Right lobe of liver (tissue), 6 donors: Measurements from ENCODE around the gene CPNE2. TPM values are rescaled to one million over a fixed set of nuclear protein-coding genes. Genes with fewer than 3 reads are reported as not detected.

Experiments used
- ATAC-seq, 4 donors: fragments of 200-7000 bp; cut with Tn5 transposase; one replicate each; pipeline ENCODE4 v1.9.1; 2020; ENCODE audit warnings: mild to moderate bottlenecking in 4 of 4, moderate library complexity in 4 of 4
- DNase-seq, 3 donors: peaks; one replicate each; pipeline ENCODE4 v3.0.0-alpha.2; 2020
- H3K27ac ChIP-seq, 3 donors: fragments of 200-600 bp; one replicate each; pipeline ENCODE4 v1.8.0; 2022
- H3K27me3 ChIP-seq, 2 donors: fragments of 200-600 bp; one replicate each; pipeline ENCODE4 v1.8.0; 2022
- H3K36me3 ChIP-seq, 4 donors: fragments of 200-600 bp; sonication (generic) in 1 of 4; one replicate each; pipeline versions ENCODE4 v1.5.1 to v1.8.0; 2017 to 2022; ENCODE audit warnings: control low read depth in 1 of 4
- H3K4me1 ChIP-seq, 4 donors: fragments of 200-600 bp; sonication (generic) in 1 of 4; one replicate each; pipeline versions ENCODE4 v1.5.1 to v1.8.0; 2017 to 2022; ENCODE audit warnings: control low read depth in 1 of 4
- H3K4me3 ChIP-seq, 3 donors: fragments of 200-600 bp; one replicate each; pipeline ENCODE4 v1.8.0; 2022
- H3K9me3 ChIP-seq, 4 donors: fragments of 200-600 bp; sonication (generic) in 1 of 4; one replicate each; pipeline versions ENCODE4 v1.5.1 to v1.8.0; 2017 to 2022; ENCODE audit warnings: control low read depth in 1 of 4
- CTCF ChIP-seq, 4 donors: fragments of 200-600 bp in 3 of 4; fragments of 450-650 bp in 1 of 4; IDR thresholded peaks; one replicate each; pipeline versions ENCODE4 v1.5.1 to v1.8.0; 2016 to 2022; ENCODE audit warnings: antibody characterized with exemption in 4 of 4, mild to moderate bottlenecking in 2 of 4
- POLR2A ChIP-seq: fragments of 450-650 bp; IDR thresholded peaks from one replicate; pipeline ENCODE4 v1.6.1; 2017; ENCODE audit warnings: antibody characterized with exemption, mild to moderate bottlenecking
- WGBS: methylation state at CpG from one replicate; pipeline ENCODE4 v1.1.6; 2018; ENCODE audit warnings: low coverage, low lambda C conversion rate; ENCODE audit not compliant: insufficient coverage; ENCODE audit errors: missing lambda C conversion rate; 5-methylcytosine and 5-hydroxymethylcytosine counted together
- intact Hi-C, 2 donors: fragments of 100-400 bp; cut with DNase I; formaldehyde crosslinking; loops; one replicate each; pipeline versions ENCODE4 v1.11.2 to v1.14.1; 2022
- total RNA-seq, 6 experiments: library from RNA; depleted of rRNA in 2 of 6; stranded (reverse); fragments of >200 nt in 2 of 6; fragmentation: NEBNext Ultra II Directional in 3 of 6; extraction: Animal tissue kit (Norgen Biotek cat#: 25700) in 3 of 6; gene quantifications; one replicate each; pipeline versions ENCODE4 v1.1.0 to v1.2.4, GENCODE V29; 2016 to 2023
- donor health status: DM: no; HTN: yes; CAD: no.
- donor health status: DM: no; HTN: no; CAD: no.
- donor health status: DM: no; HTN: no; CAD: no.
- donor health status: DM: no; HTN: yes; CAD: no.
- donor health status: DM: no; HTN: yes; CAD: no.

The CPNE2 gene
- total RNA-seq, 6 experiments from 2014 or later: 4.0 to 10.9 (median 9.7) TPM

GRCh38 chr16:57151369-57151768, 59.0 kb downstream of the CPNE2 start:
- H3K27me3 ChIP-seq: no peaks in the 10 kb centered on the region
- 90% methylated on average over 2 of the region's 2 CpGs for WGBS
- no peak overlapping the region for H3K27ac ChIP-seq
- TF ChIP-seq POLR2A (no peak), CTCF (IDR thresholded peaks at IDR 0.05) (no peak)
- intact Hi-C loops: no loop called here
- ATAC-seq (no peak), DNase-seq (no peak)
- no peak overlapping the region for H3K4me3 ChIP-seq
- H3K4me1 ChIP-seq: peaks cover 0 to 6% (median 0%) of the 10 kb centered on the region in 4 donors
- no peaks in the 10 kb centered on the region for H3K9me3 ChIP-seq
- peaks cover 0 to 21% (median 8%) of the 10 kb centered on the region in 4 donors for H3K36me3 ChIP-seq

DNA sequence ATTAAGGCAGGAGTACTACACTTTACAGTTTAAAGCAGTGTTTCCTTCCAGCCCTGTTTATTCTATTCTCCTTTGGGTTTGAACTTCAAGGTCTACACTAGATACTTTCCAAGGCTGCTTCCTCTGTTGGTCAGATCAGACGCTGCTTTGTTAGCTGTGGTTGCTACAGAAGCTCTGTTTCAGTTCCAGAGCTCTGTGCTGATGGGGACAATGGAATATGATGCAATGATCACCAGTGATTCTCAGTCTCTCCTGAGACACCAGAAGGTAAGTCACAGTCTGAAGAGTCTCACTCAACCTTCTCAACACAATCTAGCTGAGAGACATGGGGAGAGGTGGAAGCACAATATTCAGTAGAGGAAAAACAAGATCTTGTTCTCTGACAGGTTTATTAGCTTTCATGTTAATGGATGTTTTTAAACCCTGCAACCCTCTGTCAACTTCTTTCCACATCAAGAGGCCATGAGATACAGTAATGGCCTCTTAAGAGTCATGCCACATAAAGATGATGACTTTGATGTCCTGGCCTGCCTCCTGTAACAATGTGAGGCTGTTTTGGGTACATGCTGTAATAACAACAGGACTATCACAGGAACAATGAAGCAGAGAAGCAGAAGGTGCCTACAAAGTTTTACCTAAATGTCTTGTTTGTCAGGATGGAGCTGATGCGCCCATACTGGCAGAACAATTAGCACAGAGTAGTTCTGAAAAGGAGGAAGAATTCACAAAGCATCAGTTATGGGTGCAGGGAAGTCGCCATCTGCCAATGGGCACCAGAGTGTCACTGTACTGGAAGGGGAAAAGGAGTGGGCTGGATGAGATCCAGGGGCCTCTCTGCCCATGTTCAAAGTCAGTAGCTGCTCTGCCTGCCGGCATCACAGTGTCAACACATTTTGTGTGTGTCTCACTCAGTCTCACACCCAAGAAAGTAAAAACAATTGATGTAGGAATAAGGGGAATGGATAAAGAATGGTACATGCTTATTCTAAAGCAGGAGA, 60.0 kb downstream of the CPNE2 start:
- Histone ChIP-seq H3K4me3 (no peak overlapping the region), H3K9me3 (no peaks in the 10 kb centered on the region), H3K36me3 (peaks cover 0 to 21% (median 8%) of the 10 kb centered on the region in 4 donors), H3K27me3 (no peaks in the 10 kb centered on the region), H3K27ac (no peak overlapping the region), H3K4me1 (peaks cover 0 to 7% (median 3%) of the 10 kb centered on the region in 4 donors)
- no peak for DNase-seq
- intact Hi-C loops: no loop called here
- no peak for ATAC-seq
- TF ChIP-seq CTCF (IDR thresholded peaks at IDR 0.05) (no peak), POLR2A (no peak)
- 89% methylated on average over 4 of the region's 4 CpGs for WGBS

DNA sequence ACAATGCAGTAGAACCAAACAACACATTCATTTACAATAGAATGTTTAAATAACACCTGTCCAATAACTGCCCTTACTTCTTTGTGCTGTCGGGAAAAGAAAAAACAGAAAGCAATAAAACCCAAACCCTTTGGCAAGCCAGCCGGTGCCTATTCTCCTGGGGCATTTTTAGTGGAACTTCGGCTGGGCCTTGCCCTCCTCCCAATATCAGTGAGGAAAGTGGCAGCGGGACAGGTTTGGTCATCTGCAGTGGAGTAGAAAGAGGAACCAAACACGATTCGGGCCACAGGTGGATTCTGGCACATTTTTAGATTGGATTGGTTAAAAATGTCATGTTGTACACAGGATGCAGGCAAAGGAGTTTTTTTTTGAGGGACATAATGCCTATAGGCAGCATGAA, 61.5 kb downstream of the CPNE2 start:
- Histone ChIP-seq H3K27me3 (no peaks in the 10 kb centered on the region), H3K36me3 (peaks cover 0 to 21% (median 8%) of the 10 kb centered on the region in 4 donors), H3K27ac (no peak overlapping the region), H3K4me1 (peaks cover 0 to 7% (median 3%) of the 10 kb centered on the region in 4 donors), H3K9me3 (no peaks in the 10 kb centered on the region), H3K4me3 (no peak overlapping the region)
- TF ChIP-seq POLR2A (no peak), CTCF (IDR thresholded peaks at IDR 0.05) (no peak)
- DNase-seq (no peak), ATAC-seq (no peak)
- intact Hi-C loops: no loop called here
- 92% methylated on average over 6 of the region's 6 CpGs for WGBS

DNA sequence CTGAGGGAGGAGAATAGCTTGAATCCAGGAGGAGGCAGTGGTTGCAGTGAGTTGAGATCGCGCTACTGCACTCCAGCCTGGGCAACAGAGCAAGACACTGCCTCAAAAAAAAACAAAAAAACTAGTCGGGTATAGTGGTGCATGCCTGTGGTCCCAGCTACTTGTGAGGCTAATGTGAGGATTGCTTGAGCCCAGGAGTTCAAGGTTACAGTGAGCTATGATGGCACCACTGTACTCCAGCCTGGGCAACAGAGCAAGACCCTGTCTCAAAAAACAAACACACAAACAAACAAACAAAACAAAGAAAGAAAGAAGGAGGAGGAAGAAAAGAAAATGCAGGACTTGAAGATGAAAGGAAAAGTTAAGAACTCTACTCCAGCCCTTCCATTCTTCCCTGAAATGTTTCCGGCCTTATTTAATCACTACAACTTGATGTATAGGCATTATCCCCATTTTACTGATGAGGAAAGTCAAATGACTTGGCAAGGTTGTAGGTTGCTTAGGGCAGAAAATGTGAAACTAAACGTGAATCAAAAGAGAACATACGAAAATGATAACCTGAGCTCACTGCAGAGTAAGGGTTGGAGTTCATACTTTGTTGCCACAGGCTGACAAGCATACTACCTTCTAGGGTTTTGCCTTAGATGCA, 63.4 kb downstream of the CPNE2 start:
- intact Hi-C loops: no loop called here
- Histone ChIP-seq H3K4me1 (peaks cover 0 to 7% (median 3%) of the 10 kb centered on the region in 4 donors), H3K9me3 (no peaks in the 10 kb centered on the region), H3K36me3 (peaks cover 0 to 23% (median 8%) of the 10 kb centered on the region in 4 donors), H3K4me3 (no peak overlapping the region), H3K27ac (no peak overlapping the region), H3K27me3 (no peaks in the 10 kb centered on the region)
- ATAC-seq (no peak), DNase-seq (no peak)
- 63% methylated on average over 6 of the region's 6 CpGs for WGBS
- TF ChIP-seq CTCF (IDR thresholded peaks at IDR 0.05) (no peak), POLR2A (no peak)
